ENCODE data around the gene FOXP1. TPM values are rescaled to one million over a fixed set of nuclear protein-coding genes. Genes with fewer than 3 reads are reported as not detected.

FOXP1 gene
- total RNA-seq, 1 experiment from 2014 or later, result 2.9 TPM

DNA sequence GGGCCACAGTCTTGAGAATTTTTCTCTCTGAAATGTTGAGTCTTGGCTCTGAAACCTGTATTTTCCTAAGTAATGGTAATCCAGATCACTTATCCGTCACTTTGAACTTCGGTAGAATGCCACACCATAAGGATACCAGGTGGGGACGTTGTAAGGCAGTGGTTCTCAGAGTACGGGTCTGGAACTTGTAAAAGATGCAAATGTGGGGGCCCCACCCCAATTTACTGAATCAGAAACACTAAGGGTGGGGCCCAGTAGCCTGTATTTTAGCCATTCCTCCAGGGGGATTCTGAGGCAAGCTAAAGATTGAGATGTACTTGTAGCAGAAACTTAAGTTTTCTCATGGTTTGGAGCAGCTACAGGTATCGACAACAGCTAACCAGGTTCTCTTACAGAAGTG lies 555.3 kb downstream of the FOXP1 start:
- Histone ChIP-seq H3K27me3 (ENCODE audit: control insufficient read depth, insufficient read depth, low read length) (no peaks in the 10 kb centered on the region), H3K27ac (ENCODE audit: low read length) (no peak overlapping the region), H3K4me1 (ENCODE audit: control insufficient read depth, insufficient read depth, low read length) (no peaks in the 10 kb centered on the region), H3K36me3 (ENCODE audit: control insufficient read depth, insufficient read depth, low read length) (no peaks in the 10 kb centered on the region), H3K9me3 (ENCODE audit: control insufficient read depth, insufficient read depth, low read depth, low read length) (no peaks in the 10 kb centered on the region), H3K4me3 (ENCODE audit: low read depth in 2 of 2, low read length in 2 of 2) (no peak overlapping the region)
- TF ChIP-seq POLR2AphosphoS5 (IDR thresholded peaks at IDR 0.05; ENCODE audit: low read depth, low read length) (no peak), TCF7L2 (IDR thresholded peaks at IDR 0.05; ENCODE audit: low read depth, low read length) (no peak), SIN3A (IDR thresholded peaks at IDR 0.05; ENCODE audit: borderline replicate concordance, insufficient read depth, low read depth, low read length) (no peak)
- TF ChIP-seq, protein P1, sequence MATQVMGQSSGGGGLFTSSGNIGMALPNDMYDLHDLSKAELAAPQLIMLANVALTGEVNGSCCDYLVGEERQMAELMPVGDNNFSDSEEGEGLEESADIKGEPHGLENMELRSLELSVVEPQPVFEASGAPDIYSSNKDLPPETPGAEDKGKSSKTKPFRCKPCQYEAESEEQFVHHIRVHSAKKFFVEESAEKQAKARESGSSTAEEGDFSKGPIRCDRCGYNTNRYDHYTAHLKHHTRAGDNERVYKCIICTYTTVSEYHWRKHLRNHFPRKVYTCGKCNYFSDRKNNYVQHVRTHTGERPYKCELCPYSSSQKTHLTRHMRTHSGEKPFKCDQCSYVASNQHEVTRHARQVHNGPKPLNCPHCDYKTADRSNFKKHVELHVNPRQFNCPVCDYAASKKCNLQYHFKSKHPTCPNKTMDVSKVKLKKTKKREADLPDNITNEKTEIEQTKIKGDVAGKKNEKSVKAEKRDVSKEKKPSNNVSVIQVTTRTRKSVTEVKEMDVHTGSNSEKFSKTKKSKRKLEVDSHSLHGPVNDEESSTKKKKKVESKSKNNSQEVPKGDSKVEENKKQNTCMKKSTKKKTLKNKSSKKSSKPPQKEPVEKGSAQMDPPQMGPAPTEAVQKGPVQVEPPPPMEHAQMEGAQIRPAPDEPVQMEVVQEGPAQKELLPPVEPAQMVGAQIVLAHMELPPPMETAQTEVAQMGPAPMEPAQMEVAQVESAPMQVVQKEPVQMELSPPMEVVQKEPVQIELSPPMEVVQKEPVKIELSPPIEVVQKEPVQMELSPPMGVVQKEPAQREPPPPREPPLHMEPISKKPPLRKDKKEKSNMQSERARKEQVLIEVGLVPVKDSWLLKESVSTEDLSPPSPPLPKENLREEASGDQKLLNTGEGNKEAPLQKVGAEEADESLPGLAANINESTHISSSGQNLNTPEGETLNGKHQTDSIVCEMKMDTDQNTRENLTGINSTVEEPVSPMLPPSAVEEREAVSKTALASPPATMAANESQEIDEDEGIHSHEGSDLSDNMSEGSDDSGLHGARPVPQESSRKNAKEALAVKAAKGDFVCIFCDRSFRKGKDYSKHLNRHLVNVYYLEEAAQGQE (IDR thresholded peaks at IDR 0.05; ENCODE audit: insufficient read depth in 1 of 2, low read depth in 2 of 2, low read length in 1 of 2), result no peak
- TF ChIP-seq, protein P2, sequence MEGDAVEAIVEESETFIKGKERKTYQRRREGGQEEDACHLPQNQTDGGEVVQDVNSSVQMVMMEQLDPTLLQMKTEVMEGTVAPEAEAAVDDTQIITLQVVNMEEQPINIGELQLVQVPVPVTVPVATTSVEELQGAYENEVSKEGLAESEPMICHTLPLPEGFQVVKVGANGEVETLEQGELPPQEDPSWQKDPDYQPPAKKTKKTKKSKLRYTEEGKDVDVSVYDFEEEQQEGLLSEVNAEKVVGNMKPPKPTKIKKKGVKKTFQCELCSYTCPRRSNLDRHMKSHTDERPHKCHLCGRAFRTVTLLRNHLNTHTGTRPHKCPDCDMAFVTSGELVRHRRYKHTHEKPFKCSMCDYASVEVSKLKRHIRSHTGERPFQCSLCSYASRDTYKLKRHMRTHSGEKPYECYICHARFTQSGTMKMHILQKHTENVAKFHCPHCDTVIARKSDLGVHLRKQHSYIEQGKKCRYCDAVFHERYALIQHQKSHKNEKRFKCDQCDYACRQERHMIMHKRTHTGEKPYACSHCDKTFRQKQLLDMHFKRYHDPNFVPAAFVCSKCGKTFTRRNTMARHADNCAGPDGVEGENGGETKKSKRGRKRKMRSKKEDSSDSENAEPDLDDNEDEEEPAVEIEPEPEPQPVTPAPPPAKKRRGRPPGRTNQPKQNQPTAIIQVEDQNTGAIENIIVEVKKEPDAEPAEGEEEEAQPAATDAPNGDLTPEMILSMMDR (IDR thresholded peaks at IDR 0.05), result no peak
- ChIA-PET CTCF (no interaction called here), POLR2A (no interaction called here)
- no TSS peak for BruUV-seq (replicated peaks)
- DNase-seq (ENCODE audit: low read depth, low spot score) (no peak), ATAC-seq (no peak)
- in situ Hi-C loops (cut with HindIII; ENCODE audit: low pct_unique_long_range_greater_than_20kb, low sequenced_read_pairs), result no loop called here
- intact Hi-C loops (cut with micrococcal nuclease; ENCODE audit: unreplicated experiment), result no loop called here

DNA sequence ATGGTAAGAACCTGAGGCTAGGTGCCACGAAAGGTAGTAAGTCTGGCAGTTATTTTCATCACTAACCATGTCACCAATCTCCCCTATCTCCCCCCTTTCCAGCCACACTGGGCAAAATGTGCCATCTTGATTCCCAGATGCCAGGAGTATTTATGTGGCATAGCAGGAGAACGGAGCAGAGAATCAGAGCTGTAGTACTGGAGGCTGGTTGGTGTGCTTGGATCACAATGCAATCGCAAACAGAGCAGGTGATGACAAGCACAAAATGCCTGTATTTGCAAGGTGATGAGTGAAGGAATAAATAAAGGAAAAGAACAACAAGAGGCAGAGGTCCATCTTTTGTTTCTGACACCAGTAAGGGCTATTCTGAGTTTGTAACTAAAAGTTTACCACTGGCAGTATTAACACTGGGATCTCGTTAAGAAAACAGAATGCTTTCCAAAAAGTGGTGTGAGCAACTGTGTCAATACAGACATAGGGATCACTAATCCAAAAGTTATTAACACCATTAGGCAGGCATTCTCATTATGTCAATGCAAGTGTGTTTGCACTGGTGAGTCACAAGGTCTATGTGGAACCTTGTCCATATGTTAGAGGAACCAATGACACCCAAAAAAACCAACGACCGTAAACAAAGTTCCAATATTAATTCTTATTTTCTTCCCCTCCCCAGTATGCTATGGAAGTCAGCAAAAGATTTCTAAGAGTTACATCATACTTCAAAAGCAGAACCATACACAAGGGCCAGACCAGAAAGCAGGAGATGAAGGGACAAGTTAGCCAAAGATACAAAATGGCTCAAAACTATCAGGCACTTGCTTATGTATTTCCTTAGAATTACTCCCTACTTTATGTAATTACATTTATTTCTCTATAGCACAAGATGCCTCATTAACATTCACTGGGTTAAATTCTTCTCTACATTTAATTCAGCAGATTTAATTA lies 556.6 kb downstream of the FOXP1 start:
- CTCF ChIA-PET, result no interaction called here
- no TSS peak for BruUV-seq (replicated peaks)
- H3K36me3 ChIP-seq (ENCODE audit: control insufficient read depth, insufficient read depth, low read length), result no peaks in the 10 kb centered on the region
- DNase-seq (ENCODE audit: low read depth, low spot score) (peak; percentile 32), ATAC-seq (no peak)
- no peaks in the 10 kb centered on the region for H3K27me3 ChIP-seq (ENCODE audit: control insufficient read depth, insufficient read depth, low read length)
- H3K4me1 ChIP-seq (ENCODE audit: control insufficient read depth, insufficient read depth, low read length), result no peaks in the 10 kb centered on the region
- POLR2A ChIA-PET, result no interaction called here
- TF ChIP-seq, protein P1 (IDR thresholded peaks at IDR 0.05; ENCODE audit: insufficient read depth in 1 of 2, low read depth in 2 of 2, low read length in 1 of 2), result no peak
- TF ChIP-seq SIN3A (IDR thresholded peaks at IDR 0.05; ENCODE audit: borderline replicate concordance, insufficient read depth, low read depth, low read length) (no peak), TCF7L2 (IDR thresholded peaks at IDR 0.05; ENCODE audit: low read depth, low read length) (no peak), POLR2AphosphoS5 (IDR thresholded peaks at IDR 0.05; ENCODE audit: low read depth, low read length) (no peak)
- TF ChIP-seq, protein P2 (IDR thresholded peaks at IDR 0.05), result no peak
- in situ Hi-C loops (cut with HindIII; ENCODE audit: low pct_unique_long_range_greater_than_20kb, low sequenced_read_pairs) (no loop called here), intact Hi-C loops (cut with micrococcal nuclease; ENCODE audit: unreplicated experiment) (no loop called here)
- no peak overlapping the region for H3K27ac ChIP-seq (ENCODE audit: low read length)
- H3K9me3 ChIP-seq (ENCODE audit: control insufficient read depth, insufficient read depth, low read depth, low read length), result no peaks in the 10 kb centered on the region
- H3K4me3 ChIP-seq (ENCODE audit: low read depth in 2 of 2, low read length in 2 of 2), result no peak overlapping the region

All from Panc1 (cell line).